CD8-positive, alpha-beta memory T cell (primary cell): ENCODE results near the gene GPD2. TPM values are rescaled to one million over a fixed set of nuclear protein-coding genes. Genes with fewer than 3 reads are reported as not detected.

Experiments used
- CTCF ChIA-PET: fragments of 350-600 bp; sonication (Branson Sonifier 250); formaldehyde crosslinking; loops from one replicate; lab custom pipeline; 2021; ENCODE audit warnings: antibody characterized with exemption; lab: Charles Lee
- POLR2A ChIA-PET: fragments of 350-600 bp; sonication (Branson Sonifier 250); formaldehyde crosslinking; loops from one replicate; lab custom pipeline; 2021; ENCODE audit warnings: antibody characterized with exemption; lab: Charles Lee
- DNase-seq, 5 donors: peaks; one replicate each; pipeline versions ENCODE4 v3.0.0 to v3.0.0-alpha.2; 2020 to 2022; ENCODE audit warnings: mixed read lengths in 1 of 5
- H3K27ac ChIP-seq: one replicate; pipeline ENCODE4 v1.7.0; 2013; ENCODE audit warnings: low read depth, mild to moderate bottlenecking, low read length, moderate library complexity
- H3K27me3 ChIP-seq: 2 replicates; pipeline ENCODE4 v1.7.0; 2013; ENCODE audit warnings: low read length, mild to moderate bottlenecking; ENCODE audit not compliant: insufficient read depth, poor library complexity, severe bottlenecking
- H3K36me3 ChIP-seq: 2 replicates; pipeline ENCODE4 v1.7.0; 2013; ENCODE audit warnings: mild to moderate bottlenecking, low read length, moderate library complexity; ENCODE audit not compliant: insufficient read depth
- H3K4me1 ChIP-seq: 2 replicates; pipeline ENCODE4 v1.7.0; 2013; ENCODE audit warnings: mild to moderate bottlenecking, low read length, moderate library complexity; ENCODE audit not compliant: insufficient read depth
- H3K4me3 ChIP-seq: 2 replicates; pipeline ENCODE4 v1.7.0; 2013; ENCODE audit warnings: mild to moderate bottlenecking, low read length
- H3K9me3 ChIP-seq: 2 replicates; pipeline ENCODE4 v1.7.0; 2013; ENCODE audit warnings: mild to moderate bottlenecking, low read length
- H3K27ac Mint-ChIP-seq, 8 donors: one replicate each; pipeline ENCODE4 v1.8.0; 2020 to 2021; ENCODE audit warnings: mixed read lengths in 8 of 8, mild to moderate bottlenecking in 6 of 8, inconsistent platforms in 3 of 8, moderate library complexity in 3 of 8
- H3K27me3 Mint-ChIP-seq, 2 donors: one replicate each; pipeline ENCODE4 v1.8.0; 2020 to 2021; ENCODE audit warnings: mixed read lengths in 2 of 2, mild to moderate bottlenecking in 1 of 2, moderate library complexity in 1 of 2
- H3K36me3 Mint-ChIP-seq, 3 donors: one replicate each; pipeline ENCODE4 v1.8.0; 2020 to 2021; ENCODE audit warnings: mixed read lengths in 3 of 3, inconsistent platforms in 1 of 3, mild to moderate bottlenecking in 1 of 3
- H3K4me1 Mint-ChIP-seq, 3 donors: one replicate each; pipeline ENCODE4 v1.8.0; 2020 to 2021; ENCODE audit warnings: mixed read lengths in 3 of 3, inconsistent platforms in 1 of 3, mild to moderate bottlenecking in 1 of 3
- H3K4me3 Mint-ChIP-seq, 7 donors: one replicate each; pipeline ENCODE4 v1.8.0; 2020 to 2021; ENCODE audit warnings: mixed read lengths in 7 of 7, mild to moderate bottlenecking in 6 of 7, moderate library complexity in 4 of 7, inconsistent platforms in 2 of 7
- H3K9me3 Mint-ChIP-seq, 5 donors: one replicate each; pipeline ENCODE4 v1.8.0; 2020 to 2022; ENCODE audit warnings: mixed read lengths in 5 of 5, mild to moderate bottlenecking in 3 of 5, moderate library complexity in 2 of 5, inconsistent platforms in 1 of 5
- polyA plus RNA-seq: library from polyadenylated mRNA; unstranded; fragments of 300-500 nt; fragmentation: Illumina TruSeq; gene quantifications from one replicate; pipeline ENCODE4 v1.2.3, GENCODE V29; 2021
- total RNA-seq, 2 experiments: library from RNA; stranded (reverse); gene quantifications; one replicate each; pipeline ENCODE4 v1.2.3, GENCODE V29; 2021

The GPD2 gene
- total and polyA plus RNA-seq, 3 experiments from 2014 or later = 10.1 to 44.3 (median 38.9) TPM

GRCh38 chr2:156480376-156480775, 44.2 kb downstream of the GPD2 start:
- H3K9me3 ChIP-seq = no peaks in the 10 kb centered on the region
- peaks cover 54 to 85% (median 73%) of the 10 kb centered on the region in 3 donors for H3K4me1 Mint-ChIP-seq
- no peak overlapping the region for H3K4me3 ChIP-seq
- H3K36me3 Mint-ChIP-seq = peaks cover 0 to 12% (median 4%) of the 10 kb centered on the region in 3 donors
- no peak overlapping the region for H3K27ac ChIP-seq
- peak in 1 of 5 donors; percentile 26 for DNase-seq
- H3K27ac Mint-ChIP-seq = peak overlapping the region; percentile 30 to 90 (median 84)
- H3K9me3 Mint-ChIP-seq = no peaks in the 10 kb centered on the region
- H3K4me1 ChIP-seq = no peaks in the 10 kb centered on the region
- H3K27me3 ChIP-seq = no peaks in the 10 kb centered on the region
- ChIA-PET CTCF (interaction anchor here (0.9 kb wide), 1 partner anchor 109 kb away, joined by 3 read pairs; no protein-coding TSS in a partner anchor), POLR2A (interaction anchor here (0.7 kb wide), 1 partner anchor 75 kb away, joined by 3 read pairs; no protein-coding TSS in a partner anchor)
- H3K4me3 Mint-ChIP-seq = peak overlapping the region in 5 of 7 donors; percentile 23 to 79 (median 43)
- no peaks in the 10 kb centered on the region for H3K36me3 ChIP-seq
- H3K27me3 Mint-ChIP-seq = no peaks in the 10 kb centered on the region

GRCh38 chr2:156481312-156481711, 45.1 kb downstream of the GPD2 start:
- Mint-ChIP-seq H3K27ac (peak overlapping the region in 1 of 8 donors; percentile 56), H3K4me1 (peaks cover 51 to 82% (median 66%) of the 10 kb centered on the region in 3 donors), H3K27me3 (no peaks in the 10 kb centered on the region), H3K4me3 (peak overlapping the region in 1 of 7 donors; percentile 20), H3K36me3 (peaks cover 0 to 12% (median 4%) of the 10 kb centered on the region in 3 donors), H3K9me3 (no peaks in the 10 kb centered on the region)
- Histone ChIP-seq H3K27ac (no peak overlapping the region), H3K4me3 (no peak overlapping the region), H3K4me1 (no peaks in the 10 kb centered on the region), H3K9me3 (no peaks in the 10 kb centered on the region), H3K27me3 (no peaks in the 10 kb centered on the region), H3K36me3 (no peaks in the 10 kb centered on the region)
- ChIA-PET POLR2A (no interaction called here), CTCF (no interaction called here)
- no peak for DNase-seq

- peak overlapping the region in 1 of 8 donors; percentile 87 for H3K27ac Mint-ChIP-seq
Observed at GRCh38 chr2:156483741-156484173, 47.6 kb downstream of the GPD2 start.

GRCh38 chr2:156486147-156486546, 50.0 kb downstream of the GPD2 start:
- H3K36me3 Mint-ChIP-seq = peaks cover 0 to 6% (median 4%) of the 10 kb centered on the region in 3 donors
- no peak overlapping the region for H3K27ac ChIP-seq
- no peak overlapping the region for H3K27ac Mint-ChIP-seq
- no peaks in the 10 kb centered on the region for H3K9me3 Mint-ChIP-seq
- no peak overlapping the region for H3K4me3 Mint-ChIP-seq
- ChIA-PET CTCF (no interaction called here), POLR2A (no interaction called here)
- no peak overlapping the region for H3K4me3 ChIP-seq
- no peak for DNase-seq
- H3K27me3 ChIP-seq = no peaks in the 10 kb centered on the region
- no peaks in the 10 kb centered on the region for H3K27me3 Mint-ChIP-seq
- H3K36me3 ChIP-seq = no peaks in the 10 kb centered on the region
- no peaks in the 10 kb centered on the region for H3K9me3 ChIP-seq
- no peaks in the 10 kb centered on the region for H3K4me1 ChIP-seq
- H3K4me1 Mint-ChIP-seq = peaks cover 30 to 69% (median 40%) of the 10 kb centered on the region in 3 donors

More at GRCh38 chr2:156483741-156484173, 47.6 kb downstream of the GPD2 start:
- H3K9me3 Mint-ChIP-seq = no peaks in the 10 kb centered on the region
- no peak overlapping the region for H3K4me3 ChIP-seq
- CTCF ChIA-PET = no interaction called here
- no peaks in the 10 kb centered on the region for H3K36me3 ChIP-seq
- H3K36me3 Mint-ChIP-seq = peaks cover 0 to 6% (median 4%) of the 10 kb centered on the region in 3 donors
- H3K27me3 Mint-ChIP-seq = no peaks in the 10 kb centered on the region
- no peaks in the 10 kb centered on the region for H3K4me1 ChIP-seq
- no peaks in the 10 kb centered on the region for H3K9me3 ChIP-seq
- no peak overlapping the region for H3K27ac ChIP-seq
- peaks cover 36 to 75% (median 47%) of the 10 kb centered on the region in 3 donors for H3K4me1 Mint-ChIP-seq
- no peaks in the 10 kb centered on the region for H3K27me3 ChIP-seq
- POLR2A ChIA-PET = no interaction called here
- no peak for DNase-seq
- H3K4me3 Mint-ChIP-seq = no peak overlapping the region

- Histone ChIP-seq H3K27me3 (no peaks in the 10 kb centered on the region), H3K9me3 (no peaks in the 10 kb centered on the region), H3K4me3 (no peak overlapping the region), H3K4me1 (no peaks in the 10 kb centered on the region), H3K36me3 (no peaks in the 10 kb centered on the region), H3K27ac (no peak overlapping the region)
- Mint-ChIP-seq H3K27ac (no peak overlapping the region), H3K4me3 (no peak overlapping the region), H3K36me3 (peaks cover 0 to 6% (median 4%) of the 10 kb centered on the region in 3 donors), H3K27me3 (no peaks in the 10 kb centered on the region), H3K4me1 (peaks cover 28 to 68% (median 42%) of the 10 kb centered on the region in 3 donors), H3K9me3 (no peaks in the 10 kb centered on the region)
- CTCF ChIA-PET = no interaction called here
- POLR2A ChIA-PET = no interaction called here
- no peak for DNase-seq
Observed at GRCh38 chr2:156486614-156487013, 50.4 kb downstream of the GPD2 start.

GRCh38 chr2:156489195-156489594, 53.0 kb downstream of the GPD2 start:
- Histone ChIP-seq H3K4me3 (no peak overlapping the region), H3K27ac (no peak overlapping the region), H3K36me3 (no peaks in the 10 kb centered on the region), H3K9me3 (no peaks in the 10 kb centered on the region), H3K27me3 (no peaks in the 10 kb centered on the region), H3K4me1 (no peaks in the 10 kb centered on the region)
- ChIA-PET POLR2A (no interaction called here), CTCF (no interaction called here)
- H3K27ac Mint-ChIP-seq = peak overlapping the region in 3 of 8 donors; percentile 36 to 63 (median 37)
- peaks cover 32 to 60% (median 40%) of the 10 kb centered on the region in 3 donors for H3K4me1 Mint-ChIP-seq
- peak overlapping the region in 2 of 7 donors; percentile 24 to 34 for H3K4me3 Mint-ChIP-seq
- H3K27me3 Mint-ChIP-seq = no peaks in the 10 kb centered on the region
- H3K9me3 Mint-ChIP-seq = no peaks in the 10 kb centered on the region
- H3K36me3 Mint-ChIP-seq = peaks cover 0 to 4% (median 2%) of the 10 kb centered on the region in 3 donors
- no peak for DNase-seq

- no peak overlapping the region for H3K4me3 Mint-ChIP-seq
- no peak overlapping the region for H3K4me3 ChIP-seq
- H3K36me3 Mint-ChIP-seq = peaks cover 0 to 2% (median 0%) of the 10 kb centered on the region in 3 donors
- no peaks in the 10 kb centered on the region for H3K36me3 ChIP-seq
- no peaks in the 10 kb centered on the region for H3K27me3 ChIP-seq
- ChIA-PET CTCF (no interaction called here), POLR2A (no interaction called here)
- peaks cover 32 to 56% (median 38%) of the 10 kb centered on the region in 3 donors for H3K4me1 Mint-ChIP-seq
- DNase-seq = no peak
- no peaks in the 10 kb centered on the region for H3K9me3 ChIP-seq
- no peak overlapping the region for H3K27ac ChIP-seq
- no peaks in the 10 kb centered on the region for H3K4me1 ChIP-seq
- peak overlapping the region in 2 of 8 donors; percentile 25 to 44 for H3K27ac Mint-ChIP-seq
- no peaks in the 10 kb centered on the region for H3K9me3 Mint-ChIP-seq
- H3K27me3 Mint-ChIP-seq = no peaks in the 10 kb centered on the region
Observed at GRCh38 chr2:156489750-156490465, 53.7 kb downstream of the GPD2 start.

GRCh38 chr2:156490466-156490840, 54.3 kb downstream of the GPD2 start:
- DNase-seq = no peak
- no peaks in the 10 kb centered on the region for H3K27me3 Mint-ChIP-seq
- H3K36me3 Mint-ChIP-seq = no peaks in the 10 kb centered on the region
- Histone ChIP-seq H3K27me3 (no peaks in the 10 kb centered on the region), H3K4me1 (peaks cover 1% of the 10 kb centered on the region), H3K4me3 (no peak overlapping the region), H3K27ac (no peak overlapping the region), H3K36me3 (no peaks in the 10 kb centered on the region), H3K9me3 (no peaks in the 10 kb centered on the region)
- H3K4me3 Mint-ChIP-seq = no peak overlapping the region
- H3K27ac Mint-ChIP-seq = peak overlapping the region in 1 of 8 donors; percentile 48
- ChIA-PET CTCF (no interaction called here), POLR2A (no interaction called here)
- no peaks in the 10 kb centered on the region for H3K9me3 Mint-ChIP-seq
- peaks cover 35 to 52% (median 37%) of the 10 kb centered on the region in 3 donors for H3K4me1 Mint-ChIP-seq
